GM21381 (cell line): Measurements from ENCODE around the gene OR7E24.
"Not testable (repeated sequence)": the region's sequence is repeated elsewhere in the genome, so short reads cannot be mapped to it uniquely, and the experiment has no call there.

ENCODE experiments used
- ATAC-seq: cut with Tn5 transposase; IDR thresholded peaks from one replicate; pipeline ENCODE4 v1.9.1; 2021; ENCODE audit warnings: mild to moderate bottlenecking, moderate library complexity; ENCODE audit not compliant: unreplicated experiment

The OR7E24 gene

DNA sequence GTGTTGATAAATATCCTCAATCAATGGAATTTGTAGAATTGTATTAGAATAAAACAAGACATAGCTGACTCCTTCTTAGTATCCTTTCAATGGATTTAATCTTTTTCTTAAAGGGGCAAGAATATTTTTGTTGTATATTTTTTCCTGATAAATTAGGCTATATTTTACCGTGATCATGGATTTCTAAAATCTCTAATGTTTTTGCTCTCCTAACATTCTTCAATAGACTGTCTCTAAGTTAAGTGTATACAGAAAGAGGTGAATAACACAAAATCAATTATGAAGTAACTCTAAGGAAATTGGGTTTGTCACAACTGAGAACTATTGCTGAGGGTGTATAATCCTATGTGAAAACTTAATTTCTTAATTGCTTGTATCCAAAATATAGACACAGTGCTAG is at the start of gene OR7E24:
Gene OR7E24 (plus strand): TSS at position 301 of the 400 bp plus-strand sequence. CDS start 114 bp downstream, outside the sequence.
- ATAC-seq = no peak

DNA sequence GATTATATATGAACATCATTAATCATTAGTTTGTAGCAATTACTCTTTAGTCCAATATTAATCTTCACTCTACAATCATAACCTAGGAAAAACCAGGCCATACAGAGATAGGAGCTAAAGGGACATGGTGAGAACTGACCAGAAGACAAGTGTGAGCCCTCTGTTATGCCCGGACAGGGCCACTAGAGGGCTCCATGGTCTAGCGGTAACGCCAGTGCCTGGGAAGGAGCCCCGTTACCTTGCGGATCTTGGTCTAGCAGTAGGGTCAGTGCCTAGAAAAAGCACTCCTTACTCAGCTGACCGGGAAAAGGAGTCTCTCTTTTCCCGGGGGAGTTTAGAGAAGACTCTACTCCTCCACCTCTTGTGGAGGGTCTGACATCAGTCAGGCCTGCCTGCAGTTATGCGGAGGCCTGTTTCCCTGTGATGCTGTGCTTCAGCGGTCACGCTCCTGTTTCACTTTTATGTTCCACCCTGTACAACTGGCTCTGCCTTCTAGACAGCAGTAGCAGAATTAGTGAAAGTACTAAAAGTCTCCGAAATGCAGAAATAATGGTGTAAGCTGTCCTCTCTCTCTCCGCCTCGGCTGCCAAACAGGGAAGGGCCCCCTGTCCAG is 45.1 kb upstream of the OR7E24 start:
- ATAC-seq = no peak

DNA sequence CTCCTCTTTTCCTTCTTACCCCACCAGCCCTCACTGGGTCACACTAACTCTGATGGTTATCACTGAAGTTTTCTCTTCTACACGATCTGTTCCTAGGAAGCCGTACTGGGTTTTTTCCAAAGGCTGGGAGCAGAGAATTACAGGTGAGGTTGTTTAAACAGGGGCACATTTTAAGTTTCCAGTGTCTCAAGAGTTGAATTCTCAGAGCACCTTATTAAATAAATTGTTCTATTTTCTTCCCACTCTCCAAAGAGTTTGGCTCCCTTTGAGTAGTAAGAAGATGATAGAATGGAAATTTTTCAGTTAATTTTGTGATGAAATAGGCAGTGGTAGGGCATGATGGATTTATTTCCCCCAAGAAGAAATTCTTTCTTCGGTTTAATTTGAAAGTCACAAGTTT is 31.2 kb upstream of the OR7E24 start, which contains the start of gene OR7D4:
Gene OR7D4 (minus strand): TSS at position 101 of the 400 bp plus-strand sequence. CDS start 4,752 bp downstream, outside the sequence.
- no peak for ATAC-seq

DNA sequence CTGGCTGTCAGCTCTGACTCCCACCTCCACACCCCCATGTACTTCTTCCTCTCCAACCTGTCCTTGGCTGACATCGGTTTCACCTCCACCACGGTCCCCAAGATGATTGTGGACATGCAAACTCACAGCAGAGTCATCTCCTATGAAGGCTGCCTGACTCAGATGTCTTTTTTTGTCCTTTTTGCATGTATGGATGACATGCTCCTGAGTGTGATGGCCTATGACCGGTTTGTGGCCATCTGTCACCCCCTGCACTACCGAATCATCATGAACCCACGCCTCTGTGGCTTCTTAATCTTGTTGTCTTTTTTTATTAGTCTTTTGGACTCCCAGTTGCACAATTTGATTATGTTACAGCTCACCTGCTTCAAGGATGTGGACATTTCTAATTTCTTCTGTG is 506 bp downstream of the OR7E24 start:
- no peak for ATAC-seq

DNA sequence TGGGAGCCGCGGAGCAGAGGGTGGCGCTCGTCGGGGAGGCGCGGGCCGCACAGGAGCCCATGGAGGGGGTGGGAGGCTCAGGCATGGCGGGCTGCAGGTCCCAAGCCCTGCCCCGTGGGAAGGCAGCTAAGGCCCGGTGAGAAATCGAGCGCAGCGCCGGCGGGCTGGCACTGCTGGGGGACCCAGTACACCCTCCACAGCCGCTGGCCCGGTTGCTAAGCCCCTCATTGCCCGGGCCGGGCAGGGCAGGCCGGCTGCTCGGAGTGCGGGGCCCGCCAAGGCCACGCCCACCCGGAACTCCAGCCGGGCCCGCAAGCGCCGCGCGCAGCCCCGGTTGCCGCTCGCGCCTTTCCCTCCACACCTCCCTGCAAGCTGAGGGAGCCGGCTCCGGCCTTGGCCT is 32.8 kb downstream of the OR7E24 start:
- ATAC-seq = not testable (repeated sequence)

DNA sequence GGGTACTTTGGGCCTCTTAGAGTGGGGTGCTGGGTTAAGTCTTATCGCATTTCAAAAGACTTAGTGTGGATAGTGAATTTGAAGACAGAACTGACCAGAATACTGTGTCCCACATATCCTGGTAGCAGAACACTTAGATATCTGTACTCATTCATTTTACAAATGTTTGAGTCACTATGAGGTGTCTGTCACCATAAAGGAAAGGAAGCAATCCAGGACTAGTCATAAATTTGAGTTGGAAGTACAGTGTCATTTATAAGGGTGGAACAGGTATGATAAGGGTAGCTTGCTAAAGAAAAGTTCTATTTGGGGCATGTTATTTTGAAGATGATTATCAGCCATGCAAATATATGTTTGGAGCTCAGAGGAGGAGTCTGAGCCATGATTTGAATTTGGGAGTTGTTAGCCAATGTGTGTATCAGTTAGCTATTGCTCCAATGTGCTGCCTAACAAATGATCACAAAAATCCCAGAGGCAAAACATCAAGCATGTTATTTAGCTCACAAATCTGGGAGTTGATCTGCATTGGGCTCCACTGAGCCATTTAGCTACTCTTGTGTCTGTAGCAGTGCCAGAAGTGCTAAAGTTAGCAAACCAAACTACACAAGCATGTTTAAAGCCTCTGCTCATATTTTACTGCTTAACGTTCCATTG is 38.6 kb downstream of the OR7E24 start:
- ATAC-seq = no peak

DNA sequence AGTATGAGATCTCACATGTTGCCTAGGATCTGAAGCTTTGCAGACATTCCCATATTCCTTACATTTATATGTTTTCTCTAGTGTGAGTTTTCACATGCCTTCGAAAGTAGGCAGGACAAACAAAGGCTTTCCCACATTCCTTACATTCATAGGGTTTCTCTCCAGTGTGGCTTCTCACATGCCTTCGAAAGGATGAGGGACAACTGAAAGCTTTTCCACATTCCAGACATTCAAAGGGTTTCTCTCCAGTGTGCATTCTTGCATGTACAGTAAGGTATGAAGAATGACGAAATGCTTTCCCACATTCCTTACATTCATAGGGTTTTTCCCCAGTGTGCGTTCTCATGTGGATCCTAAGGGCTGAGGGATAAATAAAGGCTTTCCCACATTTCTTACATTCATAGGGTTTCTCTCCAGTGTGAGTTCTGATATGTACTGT is 44.7 kb downstream of the OR7E24 start:
- no peak for ATAC-seq

DNA sequence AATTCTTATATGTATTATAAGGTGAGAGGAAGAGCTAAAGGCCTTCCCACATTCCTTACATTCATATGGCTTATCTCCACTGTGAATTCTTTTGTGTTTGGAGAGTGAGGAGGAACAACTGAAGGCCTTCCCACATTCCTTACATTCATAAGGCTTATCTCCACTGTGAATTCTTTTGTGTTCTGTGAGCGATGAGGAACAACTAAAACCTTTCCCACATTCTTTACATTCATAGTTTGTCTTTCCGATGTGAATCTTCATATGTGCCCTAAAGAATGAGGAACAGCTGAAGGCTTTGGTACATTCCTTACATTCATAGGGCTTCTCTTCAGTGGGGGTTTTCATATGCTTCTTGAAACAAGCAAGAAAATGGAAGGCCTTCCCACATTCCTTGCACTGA is 45.6 kb downstream of the OR7E24 start:
- ATAC-seq = no peak
